GM18526 (cell line): ENCODE data around the gene FAM13C.

Source experiments
- POLR2A ChIP-seq: IDR thresholded peaks from 3 replicates; pipeline ENCODE4 v1.6.1; 2011; ENCODE audit not compliant: insufficient read length; ENCODE audit errors: extremely low read depth

FAM13C gene

DNA sequence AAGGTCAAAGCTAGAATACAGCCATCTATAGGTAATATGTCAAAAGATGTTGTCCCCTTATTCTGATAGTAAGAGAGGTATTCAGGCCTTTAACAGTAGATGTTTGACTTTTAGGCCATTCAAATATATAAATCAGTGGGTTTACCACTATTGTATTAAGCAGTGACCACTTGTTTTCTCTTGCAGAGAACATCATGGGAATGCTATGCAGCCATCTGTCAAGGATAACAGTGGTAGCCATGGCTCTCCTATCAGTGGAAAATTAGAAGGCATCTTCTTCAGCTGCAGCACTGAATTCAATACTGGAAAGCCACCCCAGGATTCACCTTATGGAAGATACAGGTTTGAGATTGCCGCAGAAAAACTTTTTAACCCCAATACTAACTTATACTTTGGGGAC lies 117.5 kb downstream of the FAM13C start:
- no peak for TF ChIP-seq POLR2A

DNA sequence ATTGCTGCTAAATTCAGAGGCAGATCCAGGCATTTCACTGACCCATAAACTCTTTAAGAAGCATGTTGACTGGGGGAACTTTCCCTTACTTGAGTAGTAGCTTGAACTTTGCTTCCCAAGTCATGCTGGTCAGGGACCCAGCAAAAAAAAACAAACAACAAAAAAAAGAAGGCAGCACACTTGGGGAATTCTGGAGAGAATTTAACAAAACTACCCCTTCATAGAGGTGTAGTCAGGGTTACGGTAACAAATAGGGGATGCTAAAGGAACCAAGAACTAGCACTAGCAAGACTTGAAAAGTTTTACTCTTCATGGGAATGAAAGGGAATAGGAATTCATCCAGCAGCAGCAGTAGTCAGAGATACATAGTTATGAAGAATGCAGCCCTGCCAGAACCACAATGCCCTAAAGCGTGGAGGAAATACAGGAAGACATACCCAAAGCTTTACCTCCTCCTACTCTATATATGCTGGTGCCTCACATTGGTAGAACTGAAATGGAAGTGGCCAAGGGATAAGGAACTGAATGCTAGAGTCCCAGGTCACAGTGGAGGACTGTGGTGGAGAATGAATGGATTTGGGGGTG lies 118.6 kb downstream of the FAM13C start:
- TF ChIP-seq POLR2A = no peak

DNA sequence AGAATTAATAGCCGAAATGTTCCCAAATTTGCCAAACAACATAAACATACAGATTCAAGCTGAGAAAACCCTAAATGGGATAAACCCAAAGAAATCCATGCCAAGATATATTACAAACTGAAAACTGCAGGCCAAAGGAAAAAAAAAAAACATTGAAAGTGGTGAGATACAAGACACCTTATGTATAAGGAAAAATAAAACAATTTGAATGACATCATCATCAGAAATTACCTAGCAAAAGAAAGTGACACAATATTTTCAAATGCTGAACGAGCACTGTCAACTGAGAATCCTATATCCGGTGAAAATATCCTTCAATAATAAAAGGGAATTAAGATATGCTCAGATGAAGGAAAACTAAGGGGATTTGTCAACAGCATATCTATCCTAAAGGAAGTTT lies 119.4 kb downstream of the FAM13C start:
- no peak for TF ChIP-seq POLR2A

DNA sequence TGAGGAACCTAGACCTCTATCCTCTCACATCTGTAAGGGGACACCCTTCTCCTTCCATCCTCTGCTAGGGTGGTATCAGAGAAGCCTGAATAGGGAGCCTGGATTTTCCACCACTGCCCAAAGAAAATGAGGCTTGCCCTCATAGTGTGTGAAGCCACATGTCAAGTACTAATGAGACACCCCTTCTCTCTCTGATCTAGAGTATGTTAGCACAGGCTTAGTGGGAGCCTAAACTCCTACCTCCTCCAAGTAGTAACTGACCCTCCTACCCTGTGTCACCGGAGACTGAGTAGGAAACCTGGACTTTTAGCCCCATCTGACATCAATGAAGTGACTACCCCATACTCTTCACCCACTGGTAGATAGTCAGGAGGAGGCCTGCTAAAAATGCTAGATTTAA lies 120.3 kb downstream of the FAM13C start:
- TF ChIP-seq POLR2A = no peak

DNA sequence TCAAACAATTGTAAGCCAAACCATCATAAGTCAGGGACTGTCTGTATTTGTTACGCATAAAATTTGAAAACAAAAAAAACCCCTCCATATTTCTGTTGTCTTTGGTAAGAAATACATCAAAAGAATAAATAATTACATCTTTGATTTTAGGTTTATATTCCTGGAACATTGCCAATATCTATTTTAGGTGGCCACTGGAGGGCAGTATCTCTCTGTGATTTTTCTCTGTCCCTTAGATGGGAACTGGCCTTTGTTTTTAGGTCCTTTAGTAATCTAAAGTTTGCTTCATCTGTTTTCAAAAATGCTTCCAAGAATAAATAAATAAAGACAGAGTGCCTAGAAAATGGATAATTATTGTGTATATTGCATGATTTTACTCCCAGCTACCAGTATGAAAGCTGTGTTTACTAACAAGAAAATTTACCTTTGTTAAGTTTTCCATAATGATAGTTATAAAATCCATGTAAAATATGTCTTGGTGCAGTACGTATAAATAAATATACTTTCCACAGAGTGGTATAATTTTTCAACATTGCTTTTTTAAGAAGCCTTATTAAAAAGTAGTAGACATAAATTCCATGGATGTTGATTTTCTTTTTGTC lies 121.7 kb downstream of the FAM13C start:
- TF ChIP-seq POLR2A = no peak

DNA sequence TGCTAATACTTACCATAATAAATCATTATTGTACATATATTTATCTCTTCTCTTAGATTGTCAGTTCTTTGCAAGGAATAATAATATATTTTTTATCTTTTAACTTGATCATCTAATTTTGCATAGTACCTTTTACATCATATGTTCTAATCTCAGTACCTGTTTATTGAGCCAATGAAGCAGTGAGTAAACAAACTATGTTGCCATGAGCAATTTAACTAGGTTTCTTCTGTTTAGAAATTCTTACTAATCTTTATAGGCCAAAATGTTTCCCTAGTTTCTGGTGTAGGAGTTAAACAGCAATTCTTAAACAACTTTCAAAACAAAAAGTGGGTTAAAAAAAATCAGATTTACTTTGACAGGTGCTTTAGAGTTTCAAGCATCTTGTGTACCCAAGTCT lies 124.6 kb downstream of the FAM13C start:
- TF ChIP-seq POLR2A = no peak

DNA sequence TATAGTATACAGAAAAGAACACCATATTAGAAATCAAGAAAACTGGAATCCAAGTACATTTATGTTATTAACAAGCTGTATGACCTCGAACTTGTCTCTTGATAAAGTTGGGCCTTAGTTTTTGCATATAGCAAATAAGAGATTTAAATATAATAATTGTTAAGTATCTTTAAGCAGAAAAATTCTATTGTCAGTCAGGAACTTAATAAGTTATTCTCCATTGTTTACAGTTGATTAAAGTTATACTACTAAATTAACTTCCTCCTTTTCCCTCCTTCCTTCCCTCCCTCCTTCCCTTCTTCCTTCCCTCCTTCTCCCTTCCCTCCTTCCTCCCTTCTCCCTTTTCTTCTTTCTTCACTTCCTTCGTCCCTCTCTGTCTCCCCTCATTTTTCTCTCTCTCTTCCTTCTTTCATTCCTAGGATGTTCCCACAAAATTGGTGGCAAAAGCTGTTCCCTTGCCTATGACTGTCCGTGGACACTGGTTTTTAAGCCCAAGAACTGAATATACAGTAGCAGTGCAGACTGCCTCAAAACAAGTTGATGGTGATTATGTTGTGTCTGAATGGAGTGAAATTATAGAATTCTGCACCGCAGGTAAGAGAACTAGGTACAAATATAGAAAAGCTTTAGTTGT lies 126.2 kb downstream of the FAM13C start:
- no peak for TF ChIP-seq POLR2A

DNA sequence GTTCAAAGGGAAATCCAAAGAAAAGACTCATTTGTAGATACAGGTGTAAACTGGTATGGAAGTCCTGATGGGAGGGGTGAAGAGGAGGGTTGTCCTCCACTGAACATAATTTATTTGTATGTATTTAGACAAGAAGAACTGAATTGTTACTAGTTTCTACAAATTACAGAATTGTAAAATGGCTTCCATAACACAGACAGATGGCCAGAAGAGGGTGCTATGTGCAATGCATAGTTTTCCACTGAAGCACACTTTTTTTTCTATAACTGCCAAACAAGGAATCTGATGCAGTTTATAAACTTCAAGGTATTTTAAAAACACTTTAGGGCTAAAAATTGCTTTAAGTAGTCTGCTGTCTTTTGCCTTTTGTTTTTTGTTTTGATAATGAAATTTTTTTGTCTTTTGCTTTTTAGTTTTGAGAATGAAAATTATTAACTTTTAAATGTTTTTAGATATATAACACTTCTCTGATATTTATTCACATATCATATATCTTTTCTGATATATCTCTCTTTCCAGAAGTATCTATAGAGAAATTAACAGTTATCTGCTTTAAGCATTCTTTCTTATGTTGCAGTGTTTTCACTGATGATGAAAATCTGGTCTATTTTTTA lies 127.4 kb downstream of the FAM13C start:
- TF ChIP-seq POLR2A = no peak

DNA sequence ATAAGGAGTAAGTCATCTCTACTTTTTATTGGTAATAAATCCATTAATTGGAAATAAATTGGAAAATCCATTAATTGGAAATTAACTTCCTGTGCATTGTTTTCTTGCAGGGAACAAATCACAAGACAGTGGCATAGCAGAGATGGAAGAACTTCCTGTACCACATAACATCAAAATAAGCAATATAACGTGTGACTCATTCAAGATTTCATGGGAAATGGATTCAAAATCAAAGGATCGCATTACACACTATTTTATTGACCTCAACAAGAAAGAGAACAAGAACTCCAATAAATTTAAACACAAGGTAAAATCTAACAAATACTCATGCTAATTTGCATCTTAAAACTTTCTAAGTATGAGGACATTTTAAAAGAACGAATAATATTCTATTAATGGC lies 128.2 kb downstream of the FAM13C start:
- no peak for TF ChIP-seq POLR2A

DNA sequence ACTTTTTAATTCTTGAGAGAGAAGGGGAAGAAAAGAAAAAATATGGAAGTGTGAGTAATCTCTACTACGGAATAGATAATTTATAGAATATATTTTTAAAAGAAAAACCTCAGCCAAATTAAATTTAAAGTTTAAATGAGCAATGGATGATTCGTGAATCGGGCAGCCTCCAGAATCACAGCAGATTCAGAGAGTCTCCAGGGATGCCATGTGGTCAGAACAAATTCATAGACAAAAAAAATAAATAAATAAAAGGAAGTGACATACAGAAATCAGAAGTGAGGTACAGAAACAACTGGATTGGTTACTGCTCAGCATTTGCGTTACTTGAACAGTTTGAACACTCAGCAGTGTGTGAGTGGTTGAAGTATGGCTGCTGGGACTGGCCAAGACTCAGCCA lies 132.9 kb downstream of the FAM13C start:
- no peak for TF ChIP-seq POLR2A

DNA sequence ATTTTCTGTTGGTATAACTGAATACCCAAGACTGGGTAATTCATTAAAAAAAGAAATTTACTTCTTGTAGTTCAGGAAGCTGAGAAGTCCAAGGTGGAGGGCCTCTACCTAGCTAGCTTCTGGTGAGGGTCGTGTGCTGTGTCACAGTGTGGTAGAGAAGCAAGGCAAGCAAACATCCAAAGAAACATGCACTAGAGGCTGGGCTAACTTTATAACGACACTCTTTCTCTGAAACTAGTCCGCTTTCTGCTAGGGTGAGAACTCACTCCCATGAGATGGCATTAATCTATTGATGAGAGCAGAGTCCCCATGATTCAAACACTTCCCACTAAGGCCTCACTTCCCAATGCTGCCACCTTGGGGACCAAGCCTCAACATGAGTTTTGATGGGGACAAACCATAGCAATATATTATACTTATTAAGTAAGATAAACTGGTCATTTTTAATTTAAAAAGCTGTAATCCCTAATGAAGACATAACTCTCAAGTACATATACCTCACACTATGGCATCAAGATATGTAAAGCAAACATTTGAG lies 135.1 kb downstream of the FAM13C start:
- TF ChIP-seq POLR2A = no peak

DNA sequence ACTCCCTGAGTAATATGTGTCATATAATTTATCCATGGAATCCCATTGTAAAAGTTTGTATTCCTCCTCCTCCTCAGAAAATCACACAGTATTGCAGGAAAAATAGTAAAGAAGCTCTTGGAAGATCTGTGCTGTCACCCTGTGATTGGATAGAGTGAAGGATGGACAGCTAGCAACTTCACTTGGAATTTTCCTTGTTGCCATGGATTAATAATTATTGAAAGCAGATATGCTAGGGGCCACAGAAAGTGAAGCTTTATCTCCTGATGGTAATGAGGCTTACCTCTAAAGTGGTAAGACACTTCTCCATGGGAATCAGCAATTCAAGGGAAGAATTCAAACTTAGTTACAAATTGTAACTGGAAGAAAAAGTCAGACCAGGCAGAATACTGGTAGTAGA lies 137.1 kb downstream of the FAM13C start:
- TF ChIP-seq POLR2A = no peak

DNA sequence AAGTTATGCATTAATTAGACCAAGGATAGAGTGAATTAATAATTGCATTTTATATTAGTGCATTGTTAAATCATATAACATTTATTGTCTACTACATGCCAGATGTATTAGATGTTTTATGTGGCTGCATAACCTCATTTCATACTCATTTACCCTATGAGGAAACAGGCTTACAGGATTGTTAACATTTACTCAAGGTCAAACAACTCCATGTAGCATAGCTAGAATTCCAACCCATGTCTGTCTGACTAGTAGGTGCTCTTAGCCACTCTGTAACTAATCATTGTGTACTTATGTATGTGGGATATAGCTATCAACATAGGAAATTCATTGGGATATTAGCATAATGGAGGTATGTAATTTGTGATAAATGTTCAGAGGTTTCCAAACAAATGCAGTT lies 139.6 kb downstream of the FAM13C start:
- TF ChIP-seq POLR2A = no peak

DNA sequence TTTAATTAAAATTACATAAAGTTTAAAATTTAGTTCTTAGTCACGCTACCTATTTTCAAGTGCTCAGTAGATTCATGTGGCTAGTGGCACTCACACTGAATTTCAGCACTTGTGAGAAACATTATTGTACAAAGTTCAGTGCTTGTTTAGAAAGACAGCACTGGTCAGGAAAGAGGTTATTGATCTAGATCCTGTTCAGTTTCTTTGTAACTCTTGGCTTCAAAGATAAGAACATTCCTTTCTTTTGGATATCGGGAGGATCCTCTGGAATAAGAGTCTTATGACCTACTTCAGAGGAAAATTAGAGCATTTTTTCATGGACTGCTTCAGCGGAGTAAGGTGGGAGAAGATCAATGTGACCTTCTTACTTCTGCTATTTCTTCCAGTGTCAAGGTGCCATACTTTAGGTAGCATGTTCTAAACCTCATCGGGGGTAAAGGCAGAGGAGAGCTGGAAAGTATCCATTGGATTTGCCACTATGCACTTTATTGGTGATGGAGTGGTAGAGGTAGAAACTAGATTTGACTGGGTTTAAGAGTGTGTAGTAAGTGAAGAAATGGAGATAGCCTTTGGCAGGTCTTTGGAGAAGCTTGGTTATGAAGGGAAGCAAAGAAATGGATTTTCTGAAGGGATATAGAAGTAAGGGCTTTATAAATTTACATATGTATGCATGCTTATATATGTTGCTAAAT lies 146.0 kb downstream of the FAM13C start:
- no peak for TF ChIP-seq POLR2A

DNA sequence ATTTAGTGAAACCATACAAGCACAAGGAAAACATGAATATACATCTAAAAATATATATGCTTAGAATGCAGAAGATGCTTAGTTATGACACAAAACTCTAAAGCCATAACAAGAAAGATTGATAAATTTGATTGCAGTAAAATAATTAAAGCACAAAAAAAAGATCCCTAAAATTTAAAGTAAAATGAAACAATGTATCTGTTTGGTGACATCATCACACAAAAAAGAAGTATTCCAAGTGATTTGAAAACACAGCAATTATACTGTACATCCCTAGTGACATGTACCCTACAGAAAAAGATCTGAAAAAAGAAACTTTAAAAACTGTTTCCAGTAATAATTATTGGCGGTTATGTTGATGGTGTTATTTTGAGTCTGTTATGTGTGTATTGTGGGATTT lies 148.2 kb downstream of the FAM13C start:
- no peak for TF ChIP-seq POLR2A

DNA sequence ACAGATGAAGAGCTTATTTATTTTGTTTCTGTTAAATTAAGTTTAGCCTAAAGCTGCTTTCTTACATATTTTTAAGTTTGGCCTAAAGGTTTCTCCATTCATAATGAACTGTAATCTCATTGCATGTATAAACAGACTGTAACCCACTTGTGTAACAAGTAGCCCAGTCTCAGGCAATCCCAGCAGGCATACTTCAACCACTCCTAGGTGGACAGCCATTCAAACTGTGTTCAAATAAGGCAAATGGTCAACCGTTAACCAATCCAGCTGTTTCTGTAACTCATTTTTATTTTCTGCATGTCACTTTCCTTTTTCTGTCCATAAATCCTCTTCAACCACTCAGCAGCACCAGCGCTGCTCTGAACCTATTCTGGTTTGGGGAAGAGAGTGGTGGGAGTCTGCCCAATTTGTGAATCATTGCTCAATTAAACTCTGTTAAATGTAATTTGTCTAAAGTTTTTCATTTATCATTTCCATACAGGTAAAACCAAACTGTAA lies 150.0 kb downstream of the FAM13C start:
- no peak for TF ChIP-seq POLR2A

DNA sequence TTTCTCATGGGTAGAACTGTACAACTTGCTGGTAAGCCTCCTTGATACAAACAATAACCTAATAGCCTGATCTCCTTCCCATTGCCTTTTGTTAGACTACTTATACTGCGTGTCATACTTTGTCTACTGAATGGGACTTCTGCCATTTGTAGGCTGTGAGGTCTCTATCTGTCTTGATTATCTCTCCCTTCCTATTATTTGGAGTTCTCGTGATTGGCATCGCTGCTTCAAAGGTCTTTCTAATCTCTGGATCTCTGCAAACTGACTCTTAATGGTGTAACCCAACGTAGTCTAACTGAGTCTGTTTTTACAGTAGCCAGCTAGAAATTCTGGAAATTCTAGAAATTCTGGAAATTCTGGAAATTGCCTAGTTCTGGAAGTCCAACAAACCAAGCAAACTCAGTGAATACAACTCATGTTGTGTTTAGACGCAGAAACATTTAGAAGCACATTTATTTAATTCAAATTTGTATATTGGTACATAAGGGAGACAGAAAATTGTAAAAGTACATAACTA lies 156.1 kb downstream of the FAM13C start:
- TF ChIP-seq POLR2A = no peak
